Measurements from ENCODE around the gene HRNR. TPM values are rescaled to one million over a fixed set of nuclear protein-coding genes. Genes with fewer than 3 reads are reported as not detected.

The HRNR gene
- polyA plus RNA-seq, 1 donor from 2014 or later = not detected

DNA sequence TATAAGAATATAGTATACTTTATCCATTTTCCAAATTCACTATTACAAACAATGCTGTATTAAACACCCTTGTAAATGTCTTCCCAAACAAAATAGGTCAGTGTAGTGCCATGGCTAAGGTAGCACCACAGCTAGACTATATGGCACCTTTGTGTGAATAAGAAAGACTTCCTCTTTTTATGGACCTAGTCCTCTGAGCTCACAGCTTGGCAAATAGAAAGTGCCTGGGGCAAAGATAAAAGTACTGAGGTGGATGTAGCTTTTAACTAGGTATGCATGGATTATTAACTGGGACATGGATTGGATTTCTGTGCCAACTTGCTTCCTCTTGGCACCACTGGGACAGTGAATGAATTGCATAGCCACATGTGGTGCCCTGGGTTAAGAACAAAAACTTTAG, 25.0 kb downstream of the HRNR start (continued):
- TF ChIP-seq, protein P1, sequence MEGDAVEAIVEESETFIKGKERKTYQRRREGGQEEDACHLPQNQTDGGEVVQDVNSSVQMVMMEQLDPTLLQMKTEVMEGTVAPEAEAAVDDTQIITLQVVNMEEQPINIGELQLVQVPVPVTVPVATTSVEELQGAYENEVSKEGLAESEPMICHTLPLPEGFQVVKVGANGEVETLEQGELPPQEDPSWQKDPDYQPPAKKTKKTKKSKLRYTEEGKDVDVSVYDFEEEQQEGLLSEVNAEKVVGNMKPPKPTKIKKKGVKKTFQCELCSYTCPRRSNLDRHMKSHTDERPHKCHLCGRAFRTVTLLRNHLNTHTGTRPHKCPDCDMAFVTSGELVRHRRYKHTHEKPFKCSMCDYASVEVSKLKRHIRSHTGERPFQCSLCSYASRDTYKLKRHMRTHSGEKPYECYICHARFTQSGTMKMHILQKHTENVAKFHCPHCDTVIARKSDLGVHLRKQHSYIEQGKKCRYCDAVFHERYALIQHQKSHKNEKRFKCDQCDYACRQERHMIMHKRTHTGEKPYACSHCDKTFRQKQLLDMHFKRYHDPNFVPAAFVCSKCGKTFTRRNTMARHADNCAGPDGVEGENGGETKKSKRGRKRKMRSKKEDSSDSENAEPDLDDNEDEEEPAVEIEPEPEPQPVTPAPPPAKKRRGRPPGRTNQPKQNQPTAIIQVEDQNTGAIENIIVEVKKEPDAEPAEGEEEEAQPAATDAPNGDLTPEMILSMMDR (IDR thresholded peaks at IDR 0.05; ENCODE audit: poor library complexity, severe bottlenecking) = no peak
- no peak for TF ChIP-seq MXI1 (conservative IDR thresholded peaks at IDR 0.05; ENCODE audit: poor library complexity, severe bottlenecking)
- no peak for TF ChIP-seq EP300 (conservative IDR thresholded peaks at IDR 0.05; ENCODE audit: poor library complexity, severe bottlenecking)

DNA sequence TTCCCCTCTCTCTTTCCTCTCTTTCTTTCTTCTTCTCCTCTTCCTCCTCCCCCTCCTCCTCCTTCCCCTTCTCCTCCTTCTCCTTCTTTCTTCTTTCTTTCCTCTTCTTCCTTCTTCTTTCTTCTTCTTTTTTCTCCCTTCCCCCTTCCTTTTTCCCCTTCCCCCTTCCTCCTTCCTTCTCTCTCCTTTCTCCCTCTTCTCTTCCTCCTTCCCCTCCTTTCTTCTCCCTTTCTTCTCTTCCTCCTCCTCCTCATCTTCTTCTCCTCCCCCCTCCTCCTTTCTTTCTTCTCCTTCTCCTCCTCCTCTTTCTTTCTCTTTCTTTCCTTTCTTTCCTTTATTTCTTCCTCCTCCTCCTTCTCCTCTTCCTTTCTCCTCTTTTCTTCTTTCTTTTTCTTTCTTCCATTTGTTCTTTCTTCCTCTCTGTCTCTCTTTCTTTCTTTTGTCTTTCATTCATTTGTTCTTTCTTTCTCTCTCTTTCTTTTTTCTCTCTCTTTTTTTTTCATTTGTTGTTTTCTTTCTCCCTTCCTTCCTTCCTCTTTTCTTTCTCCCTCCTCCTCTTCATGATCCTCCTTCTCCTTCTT, 26.5 kb downstream of the HRNR start:
- Histone ChIP-seq H3K4me3 (ENCODE audit: low read length) (no peak overlapping the region), H3K9me2 (ENCODE audit: insufficient read depth, low read length) (no peaks in the 10 kb centered on the region), H3K79me2 (replicated peaks; ENCODE audit: insufficient read depth, low read length) (no peaks in the 10 kb centered on the region), H3K27me3 (ENCODE audit: insufficient read depth, low read depth, low read length) (no peaks in the 10 kb centered on the region), H3K27ac (ENCODE audit: low read length) (no peak overlapping the region), H3K36me3 (ENCODE audit: insufficient read depth, low read length) (no peaks in the 10 kb centered on the region), H2AFZ (ENCODE audit: low read depth, low read length) (no peak overlapping the region), H4K20me1 (ENCODE audit: insufficient read depth) (no peaks in the 10 kb centered on the region), H3F3A (ENCODE audit: insufficient read depth, low read length, poor library complexity, severe bottlenecking) (no peaks in the 10 kb centered on the region), H3K9me3 (ENCODE audit: low read length) (no peaks in the 10 kb centered on the region), H3K4me2 (ENCODE audit: low read length) (no peak overlapping the region), H3K9ac (ENCODE audit: low read length) (no peak overlapping the region)
- TF ChIP-seq SMC3 (conservative IDR thresholded peaks at IDR 0.05; ENCODE audit: poor library complexity) (no peak), MXI1 (conservative IDR thresholded peaks at IDR 0.05; ENCODE audit: poor library complexity, severe bottlenecking) (no peak), RAD21 (conservative IDR thresholded peaks at IDR 0.05) (no peak), TAF1 (IDR thresholded peaks at IDR 0.05; ENCODE audit: low read depth) (no peak), EZH2 (IDR thresholded peaks at IDR 0.05; ENCODE audit: borderline replicate concordance, insufficient read depth, low read length, poor library complexity, severe bottlenecking) (no peak), POLR2AphosphoS5 (IDR thresholded peaks at IDR 0.05) (no peak), EP300 (conservative IDR thresholded peaks at IDR 0.05; ENCODE audit: poor library complexity, severe bottlenecking) (no peak)
- TF ChIP-seq, protein P2, sequence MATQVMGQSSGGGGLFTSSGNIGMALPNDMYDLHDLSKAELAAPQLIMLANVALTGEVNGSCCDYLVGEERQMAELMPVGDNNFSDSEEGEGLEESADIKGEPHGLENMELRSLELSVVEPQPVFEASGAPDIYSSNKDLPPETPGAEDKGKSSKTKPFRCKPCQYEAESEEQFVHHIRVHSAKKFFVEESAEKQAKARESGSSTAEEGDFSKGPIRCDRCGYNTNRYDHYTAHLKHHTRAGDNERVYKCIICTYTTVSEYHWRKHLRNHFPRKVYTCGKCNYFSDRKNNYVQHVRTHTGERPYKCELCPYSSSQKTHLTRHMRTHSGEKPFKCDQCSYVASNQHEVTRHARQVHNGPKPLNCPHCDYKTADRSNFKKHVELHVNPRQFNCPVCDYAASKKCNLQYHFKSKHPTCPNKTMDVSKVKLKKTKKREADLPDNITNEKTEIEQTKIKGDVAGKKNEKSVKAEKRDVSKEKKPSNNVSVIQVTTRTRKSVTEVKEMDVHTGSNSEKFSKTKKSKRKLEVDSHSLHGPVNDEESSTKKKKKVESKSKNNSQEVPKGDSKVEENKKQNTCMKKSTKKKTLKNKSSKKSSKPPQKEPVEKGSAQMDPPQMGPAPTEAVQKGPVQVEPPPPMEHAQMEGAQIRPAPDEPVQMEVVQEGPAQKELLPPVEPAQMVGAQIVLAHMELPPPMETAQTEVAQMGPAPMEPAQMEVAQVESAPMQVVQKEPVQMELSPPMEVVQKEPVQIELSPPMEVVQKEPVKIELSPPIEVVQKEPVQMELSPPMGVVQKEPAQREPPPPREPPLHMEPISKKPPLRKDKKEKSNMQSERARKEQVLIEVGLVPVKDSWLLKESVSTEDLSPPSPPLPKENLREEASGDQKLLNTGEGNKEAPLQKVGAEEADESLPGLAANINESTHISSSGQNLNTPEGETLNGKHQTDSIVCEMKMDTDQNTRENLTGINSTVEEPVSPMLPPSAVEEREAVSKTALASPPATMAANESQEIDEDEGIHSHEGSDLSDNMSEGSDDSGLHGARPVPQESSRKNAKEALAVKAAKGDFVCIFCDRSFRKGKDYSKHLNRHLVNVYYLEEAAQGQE (IDR thresholded peaks at IDR 0.05; ENCODE audit: borderline replicate concordance) = no peak
- TF ChIP-seq, protein P1 (IDR thresholded peaks at IDR 0.05; ENCODE audit: poor library complexity, severe bottlenecking) = no peak

All from neural cell (in vitro differentiated cells).